IMR-90 (cell line): Measurements from ENCODE around the gene ADGRA1. TPM values are rescaled to one million over a fixed set of nuclear protein-coding genes. Genes with fewer than 3 reads are reported as not detected.

Experiments used
- ATAC-seq: fragments of 200-7000 bp; cut with Tn5 transposase; 2 replicates; pipeline ENCODE4 v1.9.1; 2020; ENCODE audit warnings: low read depth, mild to moderate bottlenecking, moderate library complexity
- BruUV-seq: library from RNA; stranded (reverse); fragments of 400-500 nt; replicated peaks from 2 replicates; lab custom pipeline; 2021; lab: Mats Ljungman, UMichigan
- CTCF ChIA-PET: fragments of 300-600 bp; formaldehyde crosslinking; extraction: SDS; loops from one replicate; lab custom pipeline; 2021; ENCODE audit warnings: antibody characterized with exemption; lab: Yijun Ruan, JAX
- POLR2A ChIA-PET: fragments of 300-600 bp; sonication (Branson Sonifier 250); formaldehyde crosslinking; loops from one replicate; lab custom pipeline; 2022; ENCODE audit warnings: antibody characterized with exemption; ENCODE audit not compliant: unreplicated experiment; lab: Charles Lee
- DNase-seq: peaks from one replicate; pipeline ENCODE4 v3.0.0; 2013
- H2AFZ ChIP-seq: replicated peaks from 2 replicates; pipeline ENCODE3; 2013; ENCODE audit warnings: low read length, mild to moderate bottlenecking; ENCODE audit not compliant: poor library complexity
- H2AK5ac ChIP-seq: 2 replicates; pipeline ENCODE4 v1.6.1; 2013; ENCODE audit warnings: low read depth, low read length, inconsistent platforms
- H2AK9ac ChIP-seq: replicated peaks from 2 replicates; pipeline ENCODE3; 2013; ENCODE audit warnings: mild to moderate bottlenecking, low read depth, low read length, moderate library complexity; ENCODE audit not compliant: poor library complexity
- H2BK120ac ChIP-seq: 2 replicates; pipeline ENCODE4 v1.6.1; 2013; ENCODE audit warnings: low read depth, low read length, inconsistent platforms
- H2BK15ac ChIP-seq: 3 replicates; pipeline ENCODE4 v1.6.1; 2013; ENCODE audit warnings: low read depth, low read length, inconsistent platforms
- H2BK20ac ChIP-seq: 2 replicates; pipeline ENCODE4 v1.6.1; 2013; ENCODE audit warnings: low read depth, mild to moderate bottlenecking, inconsistent platforms, low read length, moderate library complexity
- H2BK5ac ChIP-seq: 2 replicates; pipeline ENCODE4 v1.6.1; 2013; ENCODE audit warnings: mild to moderate bottlenecking, low read depth, low read length, inconsistent platforms; ENCODE audit not compliant: poor library complexity, severe bottlenecking
- H3K14ac ChIP-seq: replicated peaks from 2 replicates; pipeline ENCODE4 v1.6.1; 2013; ENCODE audit warnings: low read depth, low read length, inconsistent platforms
- H3K18ac ChIP-seq: 2 replicates; pipeline ENCODE4 v1.6.1; 2013; ENCODE audit warnings: low read depth, low read length, control low read depth
- H3K23ac ChIP-seq: 2 replicates; pipeline ENCODE4 v1.6.1; 2013; ENCODE audit warnings: low read depth, low read length, inconsistent platforms
- H3K27ac ChIP-seq: 2 replicates; pipeline ENCODE4 v1.5.1; 2013; ENCODE audit warnings: mild to moderate bottlenecking, control low read depth, low read length; ENCODE audit not compliant: insufficient read depth
- H3K27me3 ChIP-seq: 2 replicates; pipeline ENCODE4 v1.6.1; 2013; ENCODE audit warnings: low read length; ENCODE audit not compliant: control insufficient read depth, insufficient read depth
- H3K36me3 ChIP-seq: 2 replicates; pipeline ENCODE4 v1.6.1; 2013; ENCODE audit warnings: low read length, mixed read lengths; ENCODE audit not compliant: control insufficient read depth, insufficient read depth
- H3K4ac ChIP-seq: 2 replicates; pipeline ENCODE4 v1.6.1; 2013; ENCODE audit warnings: low read depth, low read length, inconsistent platforms
- H3K4me1 ChIP-seq: 2 replicates; pipeline ENCODE4 v1.6.1; 2013; ENCODE audit warnings: low read length, mixed read lengths; ENCODE audit not compliant: control insufficient read depth, insufficient read depth
- H3K4me2 ChIP-seq: 2 replicates; pipeline ENCODE4 v1.6.1; 2013; ENCODE audit warnings: low read depth, mild to moderate bottlenecking, control low read depth, low read length, moderate library complexity
- H3K4me3 ChIP-seq: 2 replicates; pipeline ENCODE4 v1.5.1; 2013; ENCODE audit warnings: low read depth, mild to moderate bottlenecking, control low read depth, low read length, moderate library complexity; ENCODE audit not compliant: insufficient read depth
- H3K56ac ChIP-seq: 2 replicates; pipeline ENCODE4 v1.6.1; 2013; ENCODE audit warnings: low read length, inconsistent platforms; ENCODE audit not compliant: insufficient read depth; ENCODE audit errors: extremely low read depth
- H3K79me1 ChIP-seq, 2 experiments: 2 replicates each; pipeline ENCODE4 v1.6.1; 2013; ENCODE audit warnings: low read length in 2 of 2, inconsistent platforms in 1 of 2, low read depth in 1 of 2
- H3K9ac ChIP-seq: 2 replicates; pipeline ENCODE4 v1.6.1; 2013; ENCODE audit warnings: low read depth, low read length, control low read depth
- H3K9me1 ChIP-seq: 2 replicates; pipeline ENCODE4 v1.6.1; 2013; ENCODE audit warnings: low read length, inconsistent platforms; ENCODE audit not compliant: insufficient read depth
- H3K9me3 ChIP-seq: 2 replicates; pipeline ENCODE4 v1.6.1; 2013; ENCODE audit warnings: low read length; ENCODE audit not compliant: control insufficient read depth, insufficient read depth
- H4K20me1 ChIP-seq: 2 replicates; pipeline ENCODE4 v1.6.1; 2013; ENCODE audit warnings: low read length, inconsistent platforms; ENCODE audit not compliant: insufficient read depth
- H4K5ac ChIP-seq: 2 replicates; pipeline ENCODE4 v1.6.1; 2013; ENCODE audit warnings: mild to moderate bottlenecking, low read depth, low read length, control low read depth
- H4K8ac ChIP-seq, 2 experiments: 2 replicates each; pipeline ENCODE4 v1.6.1; 2013; ENCODE audit warnings: low read depth in 2 of 2, low read length in 2 of 2, control low read depth in 1 of 2, inconsistent platforms in 1 of 2
- H4K91ac ChIP-seq: 2 replicates; pipeline ENCODE4 v1.6.1; 2013; ENCODE audit warnings: low read depth, low read length, inconsistent platforms; ENCODE audit not compliant: insufficient read depth
- BHLHE40 ChIP-seq: fragments of 150-350 bp; IDR thresholded peaks from 2 replicates; pipeline ENCODE4 v1.6.1; 2016; ENCODE audit warnings: mild to moderate bottlenecking, low read depth, low read length
- CEBPB ChIP-seq: IDR thresholded peaks from 2 replicates; pipeline ENCODE4 v1.6.1; 2012; ENCODE audit warnings: low read depth, low read length, improper control_type of control experiment
- CHD1 ChIP-seq: IDR thresholded peaks from 2 replicates; pipeline ENCODE4 v1.6.1; 2012; ENCODE audit warnings: low read depth, low read length, improper control_type of control experiment
- CTCF ChIP-seq: conservative IDR thresholded peaks from 2 replicates; pipeline ENCODE4 v1.5.1; 2012; ENCODE audit warnings: mild to moderate bottlenecking, low read depth, low read length, improper control_type of control experiment
- ELK1 ChIP-seq: fragments of 150-350 bp; IDR thresholded peaks from 2 replicates; pipeline ENCODE4 v1.6.1; 2016; ENCODE audit warnings: low read depth, mild to moderate bottlenecking, low read length, moderate library complexity, borderline replicate concordance
- FOS ChIP-seq: fragments of 150-350 bp; IDR thresholded peaks from 2 replicates; pipeline ENCODE4 v1.6.1; 2016; ENCODE audit warnings: low read depth, low read length
- MAFK ChIP-seq: IDR thresholded peaks from 2 replicates; pipeline ENCODE4 v1.6.1; 2012; ENCODE audit warnings: low read depth, low read length, improper control_type of control experiment
- MAZ ChIP-seq: IDR thresholded peaks from 2 replicates; pipeline ENCODE4 v1.6.1; 2012; ENCODE audit warnings: low read depth, mild to moderate bottlenecking, low read length, improper control_type of control experiment, moderate library complexity, borderline replicate concordance
- MXI1 ChIP-seq: IDR thresholded peaks from 2 replicates; pipeline ENCODE4 v1.6.1; 2012; ENCODE audit warnings: low read depth, mild to moderate bottlenecking, low read length, moderate library complexity, borderline replicate concordance
- NFE2L2 ChIP-seq: fragments of 150-350 bp; IDR thresholded peaks from 2 replicates; pipeline ENCODE4 v1.6.1; 2016; ENCODE audit warnings: low read depth, mild to moderate bottlenecking, low read length
- POLR2A ChIP-seq: IDR thresholded peaks from 2 replicates; pipeline ENCODE4 v1.6.1; 2012; ENCODE audit warnings: mild to moderate bottlenecking, low read depth, low read length
- RAD21 ChIP-seq: IDR thresholded peaks from 2 replicates; pipeline ENCODE4 v1.6.1; 2012; ENCODE audit warnings: low read length, improper control_type of control experiment
- RCOR1 ChIP-seq: IDR thresholded peaks from 2 replicates; pipeline ENCODE4 v1.6.1; 2012; ENCODE audit warnings: mild to moderate bottlenecking, low read length, improper control_type of control experiment; ENCODE audit not compliant: insufficient replicate concordance
- RFX5 ChIP-seq: IDR thresholded peaks from 2 replicates; pipeline ENCODE4 v1.8.0; 2012; ENCODE audit warnings: low read depth, mild to moderate bottlenecking, low read length, moderate library complexity
- SMC3 ChIP-seq: fragments of 150-350 bp; IDR thresholded peaks from 2 replicates; pipeline ENCODE4 v1.6.1; 2016; ENCODE audit warnings: low read depth, mild to moderate bottlenecking, antibody characterized with exemption, low read length, moderate library complexity
- WGBS, 2 experiments: methylation state at CpG; one replicate each; pipeline versions ENCODE4 v1.1.5 to v1.1.7; 2013; ENCODE audit warnings: missing lambda C conversion rate in 2 of 2; ENCODE audit not compliant: insufficient read length in 1 of 2; ENCODE audit errors: extremely low coverage in 2 of 2; 5-methylcytosine and 5-hydroxymethylcytosine counted together
- dilution Hi-C: fragments of 300-500 bp; cut with HindIII; formaldehyde crosslinking; loops from one replicate; pipeline ENCODE4 v1.14.3; 2018; ENCODE audit warnings: low sequenced_read_pairs; ENCODE audit not compliant: unreplicated experiment
- in situ Hi-C: fragments of 300-500 bp; cut with MboI; formaldehyde crosslinking; loops from 3 replicates; pipeline ENCODE4 v1.14.3; 2019; ENCODE audit warnings: low sequenced_read_pairs, inconsistent platforms, mixed read lengths
- intact Hi-C: fragments of 100-400 bp; cut with micrococcal nuclease; formaldehyde crosslinking; loops from 2 replicates; pipeline ENCODE4 v1.10.0; 2022
- polyA plus RNA-seq, 3 experiments: library from polyadenylated mRNA; depleted of rRNA; stranded (reverse); fragments of >200 nt; gene quantifications; 2 replicates each; pipeline ENCODE4 v1.2.3, GENCODE V29; 2012; ENCODE audit warnings: low replicate concordance in 1 of 3
- total RNA-seq: library from RNA; depleted of rRNA; stranded (reverse); fragments of >200 nt; gene quantifications from 2 replicates; pipeline ENCODE4 v1.2.3, GENCODE V29; 2012
- TF ChIP-seq, protein P1 (sequence below): fragments of 150-350 bp; IDR thresholded peaks from 2 replicates; pipeline ENCODE4 v1.6.1; 2017; ENCODE audit warnings: mild to moderate bottlenecking, antibody characterized with exemption, low read length, low read depth

The ADGRA1 gene
- total and polyA plus RNA-seq, 2 of the 4 experiments (the other 2 are of a cell fraction), result not detected

GRCh38 chr10:133059571-133059970, 28.2 kb upstream of the ADGRA1 start:
- Histone ChIP-seq H2AFZ (no peak overlapping the region), H3K9me1 (no peaks in the 10 kb centered on the region), H2AK5ac (no peak overlapping the region), H4K8ac (no peak overlapping the region), H4K20me1 (no peaks in the 10 kb centered on the region), H3K56ac (no peak overlapping the region), H2BK15ac (no peak overlapping the region), H2AK9ac (no peak overlapping the region), H2BK120ac (no peak overlapping the region), H3K4me3 (no peak overlapping the region), H3K27ac (no peak overlapping the region), H3K36me3 (no peaks in the 10 kb centered on the region), H3K79me1 (no peaks in the 10 kb centered on the region), H3K18ac (no peak overlapping the region), H2BK5ac (no peak overlapping the region), H3K23ac (no peak overlapping the region), H3K4ac (no peak overlapping the region), H4K5ac (no peak overlapping the region), H3K4me2 (no peak overlapping the region), H3K9ac (no peak overlapping the region), H3K4me1 (no peaks in the 10 kb centered on the region), H3K9me3 (no peaks in the 10 kb centered on the region; the same call in 1 of the 2 replicates), H3K14ac (no peak overlapping the region), H4K91ac (no peak overlapping the region), H2BK20ac (no peak overlapping the region), H3K27me3 (no peaks in the 10 kb centered on the region)
- ChIA-PET CTCF (no interaction called here), POLR2A (no interaction called here)
- TF ChIP-seq FOS, result no peak
- TF ChIP-seq NFE2L2, result no peak
- TF ChIP-seq RFX5, result no peak
- TF ChIP-seq MAZ, result no peak
- TF ChIP-seq SMC3, result no peak
- TF ChIP-seq MXI1, result no peak
- no peak for TF ChIP-seq CHD1
- no peak for TF ChIP-seq ELK1
- TF ChIP-seq RAD21, result no peak
- TF ChIP-seq, protein P1, sequence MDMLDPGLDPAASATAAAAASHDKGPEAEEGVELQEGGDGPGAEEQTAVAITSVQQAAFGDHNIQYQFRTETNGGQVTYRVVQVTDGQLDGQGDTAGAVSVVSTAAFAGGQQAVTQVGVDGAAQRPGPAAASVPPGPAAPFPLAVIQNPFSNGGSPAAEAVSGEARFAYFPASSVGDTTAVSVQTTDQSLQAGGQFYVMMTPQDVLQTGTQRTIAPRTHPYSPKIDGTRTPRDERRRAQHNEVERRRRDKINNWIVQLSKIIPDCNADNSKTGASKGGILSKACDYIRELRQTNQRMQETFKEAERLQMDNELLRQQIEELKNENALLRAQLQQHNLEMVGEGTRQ, result no peak
- TF ChIP-seq CTCF, result no peak
- no peak for TF ChIP-seq BHLHE40
- no peak for TF ChIP-seq POLR2A
- TF ChIP-seq MAFK, result no peak
- no peak for TF ChIP-seq CEBPB
- TF ChIP-seq RCOR1, result no peak
- dilution Hi-C loops, result no loop called here
- in situ Hi-C loops, result no loop called here
- intact Hi-C loops, result no loop called here
- no CpG with 5 or more reads among the region's 9 CpGs for WGBS, 2 experiments
- DNase-seq (no peak), ATAC-seq (no peak)
- no TSS peak for BruUV-seq
